NCI-H2196 (cell line): ENCODE measurements around the gene RHOT1.
"Not testable (repeated sequence)": the region's sequence is repeated elsewhere in the genome, so short reads cannot be mapped to it uniquely, and the experiment has no call there.

Source experiments
- DNase-seq: peaks from one replicate; lab custom pipeline; 2025; ENCODE audit not compliant: unreplicated experiment; lab: John Stamatoyannopoulos, UW

The RHOT1 gene

DNA sequence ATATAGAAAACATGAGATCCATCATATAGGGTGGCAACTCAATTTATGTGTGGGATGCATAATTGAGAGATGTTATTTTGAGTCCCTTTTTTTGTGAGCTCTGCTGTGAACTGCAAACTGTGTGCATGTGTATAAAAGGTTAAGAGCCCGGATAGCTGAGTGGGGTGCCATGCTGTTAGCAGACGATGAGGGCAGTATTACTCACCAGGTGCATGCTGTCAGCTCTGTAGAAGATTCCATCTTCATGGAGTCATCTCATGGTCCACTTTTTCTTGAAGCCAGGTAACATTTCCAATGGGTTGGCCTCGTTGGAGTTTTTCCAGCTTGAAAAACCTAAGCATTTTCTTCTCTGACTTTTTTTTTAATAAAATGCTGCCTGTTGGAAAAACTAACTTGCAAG lies 80.3 kb downstream of the RHOT1 start:
- no peak for DNase-seq

DNA sequence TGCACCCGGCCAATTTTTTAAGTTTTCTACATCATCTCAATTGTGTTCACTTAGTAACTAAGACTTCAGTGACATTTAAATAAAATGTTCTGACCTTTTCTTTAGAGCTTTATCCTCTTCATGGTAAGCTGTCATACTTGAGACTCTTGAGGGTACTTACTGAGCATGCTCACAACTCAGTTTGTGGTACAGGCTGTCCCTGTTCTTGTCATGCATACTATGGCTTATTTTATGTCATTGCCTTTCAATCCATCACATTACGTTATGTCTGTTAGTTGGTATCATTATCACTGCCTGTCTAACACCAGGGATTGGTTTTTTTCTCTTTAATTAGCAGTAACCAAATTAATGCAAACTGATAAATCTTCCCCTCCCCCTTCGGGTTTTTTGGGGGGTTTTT lies 81.4 kb downstream of the RHOT1 start:
- DNase-seq, result no peak

DNA sequence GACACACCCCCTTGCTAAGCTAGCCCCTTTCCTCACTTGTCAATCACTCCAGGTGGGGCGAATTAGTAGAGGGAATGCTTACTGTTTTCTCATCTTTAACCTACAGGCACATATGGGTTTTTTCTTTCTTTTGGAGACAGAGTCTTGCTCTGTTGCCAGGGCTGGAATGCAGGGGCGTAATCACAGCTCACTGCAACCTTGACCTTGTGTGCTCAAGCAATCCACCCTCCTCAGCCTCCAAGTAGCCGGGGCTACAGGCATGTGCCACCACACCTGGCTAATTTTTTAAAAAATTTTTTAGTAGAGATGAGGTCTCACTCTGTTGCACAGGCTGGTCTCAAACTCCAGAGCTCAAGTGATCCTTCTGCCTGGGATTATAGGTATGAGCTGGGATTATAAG lies 84.6 kb downstream of the RHOT1 start:
- DNase-seq, result no peak

DNA sequence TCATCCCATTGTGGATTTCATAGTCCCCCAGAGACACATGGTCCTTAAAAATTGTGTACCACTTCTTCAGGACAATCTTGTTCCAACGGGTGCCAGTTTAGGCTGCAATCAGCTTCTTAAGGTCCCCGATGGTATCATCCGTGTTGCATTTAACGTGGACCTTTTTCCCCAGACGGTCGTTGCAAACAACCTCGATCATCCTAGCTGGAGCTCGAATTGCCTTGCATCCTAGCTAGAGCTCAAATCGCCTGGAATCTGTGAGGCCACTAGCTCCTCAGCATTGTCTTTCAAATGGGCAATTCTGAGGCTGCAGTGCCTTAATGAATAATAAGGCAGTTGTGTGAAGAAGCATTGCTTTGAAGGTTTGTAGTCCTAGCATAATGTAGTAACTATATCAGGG lies 85.6 kb downstream of the RHOT1 start:
- no peak for DNase-seq

DNA sequence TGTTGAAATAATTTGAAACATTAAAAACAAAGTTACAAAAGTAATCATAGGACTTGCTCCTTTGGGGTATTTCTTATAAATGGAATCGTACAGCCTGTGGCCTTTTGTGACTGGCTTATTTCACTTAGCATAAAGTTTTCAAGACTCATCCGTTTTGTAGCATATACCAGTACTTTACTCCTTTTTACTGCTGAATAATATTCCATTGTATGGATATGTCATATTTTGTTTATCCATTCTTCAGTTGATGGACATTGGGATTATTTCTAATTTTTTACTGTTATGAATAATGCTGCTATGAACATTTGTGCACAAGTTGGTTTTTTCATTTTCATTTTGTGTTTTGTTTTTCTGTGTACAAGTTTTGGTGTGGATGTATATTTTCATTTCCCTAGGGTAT lies 93.3 kb downstream of the RHOT1 start:
- no peak for DNase-seq

DNA sequence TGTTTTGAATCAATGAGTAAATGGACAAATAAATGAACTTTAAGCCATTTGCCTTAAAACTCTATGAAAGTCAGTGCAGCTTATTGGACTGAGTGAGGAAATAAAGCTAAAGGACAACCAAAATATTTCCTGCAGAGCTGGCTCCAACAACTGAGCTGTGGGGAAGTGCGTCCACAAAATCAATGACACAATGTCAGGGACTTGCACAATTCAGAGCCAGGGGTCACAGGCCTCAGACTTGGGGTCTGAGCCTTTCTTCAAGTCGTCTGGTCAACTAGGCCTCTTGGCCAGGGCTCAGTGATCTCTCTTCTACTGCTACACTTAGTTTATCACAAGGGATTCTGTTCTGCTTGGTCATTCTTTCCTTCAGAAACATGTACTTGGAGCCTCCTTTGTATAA lies 97.2 kb downstream of the RHOT1 start:
- no peak for DNase-seq

DNA sequence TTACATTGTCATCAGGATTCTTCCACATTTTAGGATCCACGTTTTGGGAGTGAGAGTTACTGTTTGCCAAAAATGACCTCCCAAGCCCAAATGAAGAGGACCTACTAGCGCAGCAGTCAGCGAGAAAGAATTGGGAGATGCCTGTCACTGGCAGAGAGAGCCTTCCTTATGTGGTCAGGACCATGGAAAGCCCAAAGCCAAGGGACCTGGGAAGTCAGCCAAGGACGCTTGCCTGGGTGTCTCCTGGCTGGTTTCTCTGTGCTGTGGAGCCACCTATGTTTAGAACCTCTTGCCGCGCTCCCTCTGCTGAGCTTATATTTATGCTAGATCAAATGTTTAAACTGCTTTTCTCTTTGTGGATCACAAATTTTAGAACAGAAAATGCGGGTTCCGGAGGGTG lies 98.4 kb downstream of the RHOT1 start:
- peak; percentile 5 for DNase-seq

DNA sequence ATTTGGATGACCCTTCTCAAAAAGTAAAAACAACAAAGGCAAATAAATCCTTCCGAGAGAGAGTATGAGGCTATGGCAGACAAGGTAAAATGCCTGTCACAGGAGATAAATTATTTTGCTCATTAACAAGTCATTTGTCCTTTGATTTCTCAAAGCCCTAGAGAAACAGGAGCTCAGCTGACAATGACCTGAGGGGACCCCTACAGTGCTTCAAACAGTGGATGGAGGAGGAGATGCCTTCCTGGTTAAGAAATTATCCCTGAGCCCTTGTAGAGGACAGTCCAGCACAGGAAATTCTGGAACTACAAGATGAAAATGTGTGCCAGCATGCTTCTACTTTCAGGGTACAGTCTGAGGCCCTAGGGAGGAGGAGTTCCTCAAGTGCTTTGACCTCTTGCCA lies 99.3 kb downstream of the RHOT1 start:
- DNase-seq, result no peak

DNA sequence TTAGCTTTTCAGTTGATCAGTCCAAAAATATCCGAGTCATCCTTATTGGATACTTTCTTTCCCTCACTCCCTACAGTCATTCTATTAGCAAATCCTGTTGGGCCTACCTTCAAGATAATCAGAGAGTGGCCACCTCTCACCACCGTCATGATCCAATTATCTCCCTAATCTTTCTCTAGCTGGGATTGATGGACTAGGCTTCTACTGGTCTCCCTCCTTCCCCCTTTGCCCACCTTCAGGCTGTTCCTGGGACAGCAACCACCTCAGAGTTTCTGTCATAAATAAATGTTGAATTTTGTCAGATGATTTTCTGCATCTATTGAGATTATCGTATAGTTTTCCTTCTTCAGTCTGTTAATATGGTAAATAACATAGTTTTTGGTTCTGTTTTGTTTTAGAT lies 107.2 kb downstream of the RHOT1 start:
- no peak for DNase-seq

DNA sequence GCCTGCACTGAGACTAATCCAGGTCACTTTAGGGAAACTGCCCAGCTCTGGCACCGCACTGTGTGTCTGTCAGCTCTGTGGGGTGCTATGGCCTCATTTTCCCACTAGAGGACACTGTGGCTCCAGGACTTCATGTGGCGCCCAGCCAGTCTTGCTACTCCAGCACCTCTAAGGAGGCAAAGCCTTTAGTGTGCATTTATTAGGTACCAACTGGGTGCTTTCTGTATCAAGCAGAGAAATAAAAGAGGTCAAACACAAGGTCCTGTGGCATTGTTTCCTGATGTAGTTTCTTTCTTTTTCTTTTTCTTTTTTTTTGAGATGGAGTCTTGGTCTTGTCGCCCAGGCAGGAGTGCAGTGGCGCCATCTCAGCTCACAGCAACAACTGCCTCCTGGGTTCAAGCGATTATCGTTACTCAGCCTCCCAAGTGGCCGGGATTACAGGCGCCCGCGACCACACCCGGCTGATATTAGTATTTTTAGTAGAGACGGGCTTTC lies 110.9 kb downstream of the RHOT1 start:
- DNase-seq, result peak; percentile 47

DNA sequence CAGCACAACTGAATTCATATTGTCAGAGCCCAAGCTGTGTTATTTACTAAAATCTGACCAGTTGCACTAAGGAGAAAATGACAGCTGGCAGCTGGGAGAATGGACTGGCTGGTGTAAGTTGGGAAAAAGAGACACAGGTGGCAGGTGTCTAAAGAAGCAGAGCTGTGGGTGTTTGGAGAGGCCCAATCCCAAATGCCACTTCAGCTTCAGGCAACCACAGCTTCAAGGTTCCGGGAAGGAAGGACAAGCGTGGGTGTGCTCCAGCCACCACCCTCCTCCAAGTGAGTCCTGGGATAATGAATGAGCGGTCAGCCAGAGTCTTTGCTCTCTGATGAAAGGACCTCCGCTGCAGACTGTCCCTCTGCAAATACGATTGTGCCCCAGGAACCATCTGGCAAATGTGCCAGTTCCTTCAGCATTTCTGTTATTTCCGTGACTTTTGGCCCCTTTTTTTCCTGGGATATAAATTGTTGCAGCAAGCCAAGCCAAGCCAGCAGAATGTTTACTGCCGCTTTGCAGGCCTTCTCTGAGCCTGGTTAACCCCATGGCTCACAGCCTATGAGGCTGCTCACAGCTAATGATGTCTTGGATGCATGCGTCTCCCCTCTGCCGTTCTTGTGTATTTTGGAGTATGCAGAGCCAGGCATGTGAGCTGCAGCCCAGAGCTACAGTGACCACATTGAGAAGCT lies 113.9 kb downstream of the RHOT1 start:
- no peak for DNase-seq

DNA sequence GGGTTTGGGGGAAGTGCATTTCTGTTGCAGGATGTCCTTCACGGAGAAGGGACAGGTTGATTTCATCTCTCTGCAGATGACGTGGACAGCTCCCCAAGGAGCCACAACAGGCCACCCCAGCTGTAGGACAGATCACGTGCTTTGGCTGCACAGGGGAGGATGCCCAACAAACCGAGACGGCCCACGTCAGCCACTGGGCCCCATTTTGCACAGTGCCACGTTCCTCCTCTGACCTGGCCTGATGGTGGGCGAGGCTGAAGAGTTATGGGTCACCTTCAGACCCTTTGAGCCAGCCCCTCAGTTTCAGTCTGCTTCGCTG lies 114.4 kb downstream of the RHOT1 start:
- no peak for DNase-seq

DNA sequence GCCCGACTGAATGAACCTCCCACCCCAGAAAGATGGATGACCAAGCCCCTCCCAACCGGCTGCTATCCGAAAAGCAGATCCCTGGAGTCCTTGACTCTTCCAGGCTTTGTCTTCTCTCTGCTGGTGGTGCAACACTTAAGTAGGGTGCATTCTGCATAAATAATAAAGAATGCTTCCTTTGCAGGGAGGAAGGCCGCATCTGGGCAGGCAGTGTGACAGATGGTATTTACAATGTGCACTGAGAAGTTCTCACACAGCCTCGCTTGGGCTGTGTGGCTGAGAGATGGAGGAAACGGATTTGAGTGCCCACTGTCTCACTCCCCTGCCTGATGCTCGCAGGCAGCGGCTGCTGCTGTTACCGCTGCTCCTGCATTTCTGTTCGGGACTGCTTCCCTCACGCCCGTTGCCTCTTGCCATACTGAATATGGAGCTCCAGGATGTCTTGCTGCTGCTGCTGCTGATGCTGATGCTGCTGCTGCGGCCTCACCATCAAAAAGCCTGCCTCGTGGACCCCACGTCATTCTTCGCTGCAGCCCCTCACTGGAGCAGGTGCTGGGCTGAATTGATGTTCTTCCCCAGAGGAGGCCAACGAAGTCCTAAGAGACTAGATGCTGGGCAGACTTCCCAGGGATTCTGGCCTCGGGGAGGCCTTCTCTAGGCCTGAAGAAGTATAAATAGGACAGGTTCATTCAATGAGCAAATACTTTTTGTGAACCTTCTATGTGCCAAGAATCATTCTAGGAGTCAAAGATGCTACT lies 116.3 kb downstream of the RHOT1 start:
- no peak for DNase-seq

DNA sequence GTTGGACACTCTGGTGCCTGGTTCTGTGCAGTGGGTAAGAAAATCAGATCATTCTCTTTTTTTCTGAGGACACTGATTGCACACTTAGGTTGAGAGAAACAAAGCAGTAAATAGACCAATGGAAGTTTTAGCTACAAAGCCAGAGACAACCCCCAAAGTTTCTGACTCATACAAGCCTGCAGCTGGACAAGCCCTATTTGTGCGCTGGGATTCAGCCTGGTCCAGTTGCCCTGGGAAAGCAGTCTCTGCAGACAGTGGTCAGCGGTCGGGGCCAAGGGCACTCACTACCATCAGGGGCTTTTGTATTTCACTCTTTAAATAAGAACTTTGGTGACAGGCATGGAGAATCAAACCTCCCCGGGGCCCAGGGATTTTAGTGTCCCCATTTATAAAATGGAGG lies 117.3 kb downstream of the RHOT1 start:
- no peak for DNase-seq

DNA sequence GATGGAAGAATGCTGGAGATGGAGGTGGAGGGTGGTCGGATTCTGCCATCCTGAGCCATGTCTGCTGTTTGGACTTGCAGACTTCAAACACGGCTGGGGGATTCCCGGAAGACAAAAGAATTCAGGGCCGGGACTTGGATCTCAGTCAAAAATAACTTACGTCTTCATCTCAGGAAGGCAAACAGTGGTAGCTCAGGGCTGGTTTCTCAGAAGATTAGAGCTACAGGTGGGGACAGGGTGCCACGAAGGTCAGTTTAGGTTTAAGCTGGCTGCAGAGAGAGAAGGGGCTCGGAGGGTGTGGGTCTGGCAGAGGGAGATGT lies 119.1 kb downstream of the RHOT1 start:
- DNase-seq, result no peak

DNA sequence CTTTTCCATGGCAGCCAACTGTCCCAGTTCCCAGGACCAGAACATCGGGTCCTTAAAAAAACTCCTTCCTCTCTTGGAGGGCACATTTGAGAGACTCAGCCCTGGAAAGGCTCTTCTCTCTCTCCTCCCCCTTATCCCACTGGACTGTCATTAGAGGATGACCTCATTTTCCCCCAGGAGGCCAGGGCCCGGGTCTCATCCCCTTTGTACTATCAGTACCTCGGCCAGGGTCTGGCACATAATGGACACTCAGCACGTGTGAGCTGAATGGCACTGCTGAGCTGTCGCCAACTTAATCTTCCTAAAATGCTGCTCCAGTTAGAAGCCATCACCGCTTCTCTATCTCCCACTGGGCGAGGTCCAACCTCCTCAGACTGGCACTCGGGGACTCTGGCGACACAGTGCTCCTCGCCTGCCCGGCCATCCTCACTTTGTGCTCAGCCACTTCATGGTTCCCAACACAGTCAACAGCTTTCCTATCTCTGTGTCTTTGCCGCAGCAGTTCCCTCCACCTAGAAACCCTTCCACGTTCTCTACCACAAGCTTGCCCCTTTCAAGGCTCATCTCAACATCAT lies 119.7 kb downstream of the RHOT1 start:
- no peak for DNase-seq

DNA sequence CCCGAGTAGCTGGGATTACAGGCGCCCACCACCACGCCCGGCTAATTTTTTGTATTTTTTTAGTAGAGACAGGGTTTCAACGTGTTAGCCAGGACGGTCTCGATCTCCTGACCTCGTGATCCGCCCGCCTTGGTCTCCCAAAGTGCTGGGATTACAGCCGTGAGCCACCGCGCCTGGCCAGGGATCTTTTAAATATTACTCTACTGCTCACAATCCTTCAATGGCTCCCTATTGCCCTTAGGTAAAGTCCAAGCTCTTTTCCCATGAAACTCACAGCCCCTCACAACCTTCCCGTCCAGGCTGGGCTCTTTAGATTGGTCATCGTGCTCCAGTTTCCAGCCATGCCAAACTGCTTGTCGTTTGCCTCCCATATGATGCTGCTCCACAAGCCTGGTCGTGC lies 121.2 kb downstream of the RHOT1 start:
- not testable (repeated sequence) for DNase-seq

DNA sequence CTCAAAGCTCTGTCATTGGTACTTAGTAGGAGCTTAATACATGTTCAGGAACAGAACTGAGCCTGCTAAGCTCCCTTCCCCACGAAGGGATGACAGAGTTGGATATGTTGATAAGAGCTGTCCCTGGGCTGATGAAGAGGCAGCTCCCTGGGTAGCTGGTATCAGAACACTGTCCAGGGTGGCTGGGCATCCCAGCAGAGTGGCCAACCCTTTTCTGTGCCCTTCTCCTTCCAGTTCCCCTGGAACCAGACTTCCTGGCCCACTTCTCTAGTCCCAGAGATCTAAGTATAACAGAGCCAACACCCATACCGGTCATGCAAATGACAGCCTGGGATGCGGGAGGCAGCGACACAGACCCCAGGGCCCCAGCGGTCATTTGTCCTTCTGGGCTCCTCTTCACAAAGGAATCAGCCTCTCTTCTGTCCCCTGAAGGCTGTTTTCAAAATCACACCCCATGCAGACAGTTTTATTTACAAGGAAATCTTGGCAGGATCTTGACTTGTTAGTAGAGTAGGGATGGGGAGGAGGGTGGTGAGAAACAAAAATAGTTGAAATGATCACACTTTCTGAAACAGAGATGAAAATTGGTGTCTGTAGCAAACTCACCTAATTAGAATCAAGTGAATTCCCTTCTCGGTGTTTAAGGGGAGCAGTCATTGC lies 122.0 kb downstream of the RHOT1 start:
- no peak for DNase-seq

DNA sequence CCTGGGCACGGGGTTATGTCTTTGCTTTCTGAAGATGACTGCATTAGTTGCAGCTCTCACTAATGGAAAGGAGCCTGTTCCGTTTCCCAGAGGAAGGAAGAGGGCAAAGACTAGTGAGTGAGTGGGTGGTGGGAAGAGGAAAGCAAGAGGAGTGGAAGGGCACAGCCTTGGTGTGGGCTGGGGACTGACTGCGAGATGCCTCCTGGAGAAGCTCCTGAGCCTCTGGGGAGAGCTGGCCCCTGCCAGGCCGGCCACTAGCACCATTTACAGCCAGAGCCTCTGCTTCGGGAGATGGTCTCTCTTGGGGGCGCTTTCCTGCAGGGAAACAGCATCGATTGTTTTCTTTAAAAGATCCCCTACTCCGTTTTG lies 122.5 kb downstream of the RHOT1 start:
- no peak for DNase-seq

DNA sequence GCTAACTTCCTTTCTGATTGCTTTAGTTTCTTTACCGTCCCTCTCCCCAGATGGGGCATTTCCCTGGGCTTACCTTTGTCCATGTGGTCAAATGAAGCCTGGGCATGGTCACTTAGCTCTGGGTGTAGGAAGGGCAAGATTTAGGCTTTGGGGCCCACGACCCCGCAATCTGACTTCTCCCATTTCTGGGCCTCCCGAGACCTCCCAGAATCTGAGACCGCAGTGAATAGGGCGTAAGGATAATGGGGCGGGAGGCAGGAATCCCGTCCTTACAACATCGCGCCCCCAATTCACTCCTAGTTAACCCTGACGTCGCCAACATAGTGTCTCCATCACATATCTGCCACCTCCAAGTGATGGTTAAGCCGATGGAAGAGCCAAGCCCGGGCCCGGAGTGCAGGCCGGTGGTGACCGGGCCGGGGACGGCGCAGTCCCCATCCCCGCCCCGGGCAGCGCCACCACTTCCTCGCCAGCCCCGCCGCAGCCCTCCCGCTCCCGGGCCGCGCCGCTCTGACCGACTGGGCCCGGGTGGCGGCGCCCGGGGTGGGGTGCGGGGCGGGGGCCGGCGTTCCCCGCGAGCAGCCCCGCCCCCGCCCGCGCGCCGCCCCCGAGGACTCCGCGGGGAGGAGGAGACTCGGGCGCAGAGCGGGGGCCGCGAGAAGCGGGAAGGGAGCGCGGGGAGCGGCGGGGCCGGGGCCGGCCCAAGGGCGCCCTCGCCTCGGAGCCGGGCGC lies 123.1 kb downstream of the RHOT1 start, which contains the start of gene RHBDL3:
RHBDL3 (plus strand) TSS at position 641 of the 732 bp plus-strand sequence. CDS start 358 bp downstream, outside the sequence.
- DNase-seq, result no peak

DNA sequence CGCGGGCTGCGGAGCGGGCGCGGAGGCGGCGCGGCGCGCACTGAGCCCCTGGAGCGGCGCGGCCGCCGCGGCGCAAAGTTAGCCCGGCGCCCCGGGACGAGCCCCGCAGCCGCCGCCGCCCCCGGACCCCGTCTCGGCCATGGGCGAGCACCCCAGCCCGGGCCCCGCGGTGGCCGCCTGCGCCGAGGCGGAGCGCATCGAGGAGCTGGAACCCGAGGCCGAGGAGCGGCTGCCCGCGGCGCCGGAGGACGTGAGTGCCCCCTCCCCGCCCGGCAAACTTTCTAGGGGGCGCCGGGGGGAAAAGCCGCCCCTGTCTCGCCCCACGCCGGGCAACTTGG lies 123.7 kb downstream of the RHOT1 start:
- DNase-seq, result no peak
